OCI-M1 (cell line): ENCODE results near the gene GCNT2.
"Not testable (repeated sequence)": the region's sequence is repeated elsewhere in the genome, so short reads cannot be mapped to it uniquely, and the experiment has no call there.

Source experiments
- DNase-seq: peaks from one replicate; lab custom pipeline; 2025; lab: John Stamatoyannopoulos, UW

GCNT2 gene

DNA sequence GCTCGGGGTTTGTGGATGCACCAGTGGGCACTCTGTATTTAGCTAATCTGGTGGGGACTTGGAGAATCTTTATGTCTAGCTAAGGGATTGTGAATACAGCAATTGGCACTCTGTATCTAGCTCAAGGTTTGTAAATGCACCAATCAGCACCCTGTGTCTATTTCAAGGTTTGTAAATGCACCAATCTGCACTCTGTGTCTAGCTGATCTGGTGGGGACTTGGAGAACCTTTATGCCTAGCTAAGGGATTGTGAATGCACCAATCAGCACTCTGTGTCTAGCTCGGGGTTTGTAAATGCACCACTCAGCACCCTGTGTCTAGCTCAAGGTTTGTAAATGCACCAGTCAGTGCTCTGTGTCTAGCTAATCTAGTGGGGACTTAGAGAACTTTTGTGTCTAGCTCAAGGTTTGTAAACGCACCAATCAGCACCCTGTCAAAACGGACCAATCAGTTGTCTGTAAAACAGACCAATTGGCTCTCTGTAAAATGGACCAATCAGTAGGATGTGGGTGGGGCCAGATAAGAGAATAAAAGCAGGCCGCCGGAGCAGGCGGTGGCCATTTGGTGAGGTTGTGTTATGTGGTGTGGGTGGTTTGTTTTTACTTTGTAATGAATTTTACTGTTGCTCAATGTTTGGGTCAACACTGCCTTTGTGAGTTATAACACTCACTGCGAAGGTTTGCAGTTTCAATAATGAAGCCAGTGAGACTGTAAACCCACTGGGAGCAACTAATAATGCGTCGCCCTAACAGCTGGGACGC lies 139.5 kb downstream of the GCNT2 start:
- DNase-seq = not testable (repeated sequence)

GRCh38 chr6:10662207-10662606 lies 141.1 kb downstream of the GCNT2 start:
- DNase-seq = no peak

DNA sequence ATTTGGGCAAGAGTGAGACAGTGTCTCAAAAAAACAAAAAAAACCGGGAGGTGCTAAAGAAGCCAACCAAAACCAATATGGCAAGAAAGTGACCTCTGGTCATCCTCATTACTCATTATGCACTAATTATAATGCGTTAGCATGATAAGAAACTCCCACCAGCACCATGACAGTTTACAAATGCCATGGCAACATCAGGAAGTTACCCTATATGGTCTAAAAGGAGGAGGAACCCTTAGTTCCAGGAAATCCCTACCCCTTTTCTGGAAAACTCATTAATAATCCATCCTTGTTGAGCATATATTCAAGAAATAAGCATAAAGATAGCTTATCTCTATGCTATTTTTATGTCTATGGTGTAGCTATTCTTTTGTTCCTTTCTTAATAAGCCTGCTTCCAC lies 141.6 kb downstream of the GCNT2 start:
- peak; percentile 39 for DNase-seq

DNA sequence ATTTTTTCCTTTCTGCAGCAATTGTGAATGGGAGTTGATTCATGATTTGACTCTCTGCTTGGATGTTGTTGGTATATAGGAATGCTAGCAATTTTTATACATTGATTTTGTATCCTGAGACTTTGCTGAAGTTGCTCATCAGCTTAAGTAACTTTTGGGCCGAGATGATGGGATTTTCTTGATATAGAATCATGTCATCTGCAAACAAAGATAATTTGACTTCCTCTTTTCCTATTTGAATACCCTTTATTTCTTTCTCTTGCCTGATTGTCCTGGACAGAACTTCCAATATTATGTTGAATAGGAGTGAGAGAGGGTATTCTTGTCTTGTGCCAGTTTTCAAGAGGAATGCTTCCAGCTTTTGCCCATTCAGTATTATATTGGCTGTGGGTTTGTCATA lies 144.4 kb downstream of the GCNT2 start:
- peak; percentile 65 for DNase-seq

DNA sequence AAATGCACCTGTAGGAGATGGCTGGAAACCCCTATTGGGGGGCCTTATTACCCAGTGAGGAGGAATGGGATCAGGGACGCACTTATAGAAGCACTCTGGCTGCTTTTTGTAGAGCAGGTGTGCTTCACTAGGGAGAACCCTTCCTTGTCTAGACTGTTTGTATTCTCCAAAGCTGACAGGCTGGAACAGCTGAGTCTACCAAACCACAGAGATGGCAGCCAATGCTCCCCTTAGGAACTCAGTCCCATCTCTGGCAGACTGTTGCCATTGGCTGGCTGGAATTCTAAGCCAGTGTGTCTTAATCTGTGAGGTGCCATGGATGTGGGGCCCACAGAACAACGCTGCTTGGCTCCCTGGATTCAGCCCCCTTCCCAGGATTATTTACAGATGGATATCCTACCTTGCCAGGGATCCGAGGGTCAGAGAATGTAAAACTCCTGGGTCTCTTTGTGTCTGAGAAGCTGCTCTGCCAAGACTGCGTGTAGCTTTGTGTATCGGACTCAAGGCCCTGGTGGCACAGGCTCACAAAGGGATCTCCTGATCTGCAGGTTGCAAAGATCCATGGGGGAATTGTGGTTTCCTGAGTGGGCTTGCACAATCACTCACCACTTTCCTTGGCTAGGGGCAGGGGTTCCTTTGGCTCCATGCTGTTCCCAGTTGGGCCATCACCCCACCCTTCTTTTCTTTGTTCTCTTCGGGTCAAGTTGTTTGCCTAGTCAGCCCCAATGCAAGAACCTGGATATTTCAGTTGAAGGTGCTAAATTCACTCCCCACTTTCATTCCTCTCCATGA lies 147.2 kb downstream of the GCNT2 start:
- DNase-seq = no peak

- DNase-seq = no peak
Observed at GRCh38 chr6:10676403-10676802, 155.3 kb downstream of the GCNT2 start.

DNA sequence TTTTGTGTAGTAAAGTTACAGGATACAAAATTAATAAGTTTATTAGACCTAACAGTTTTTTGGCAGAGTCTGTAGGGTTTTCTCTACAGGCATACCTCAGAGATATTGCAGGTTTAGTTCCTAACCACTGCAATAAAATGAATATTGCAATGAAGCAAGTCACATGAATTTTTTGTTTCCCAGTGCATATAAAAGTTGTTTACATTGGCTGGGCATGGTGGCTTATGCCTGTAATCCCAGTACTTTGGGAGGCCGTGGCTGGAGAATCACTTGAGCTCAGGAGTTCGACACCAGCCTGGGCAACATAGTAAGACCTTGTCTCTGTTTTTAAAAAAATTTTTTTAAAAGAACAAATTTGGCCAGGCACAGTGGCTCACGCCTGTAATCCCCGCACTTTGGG lies 157.3 kb downstream of the GCNT2 start:
- DNase-seq = no peak
